Stimulated activated CD4-positive, alpha-beta T cell treated with anti-CD3 and anti-CD28 coated beads, Interleukin-12 subunit alpha, Interleukin-12 subunit beta, amount 100 ng/mL, for 24 hours (primary cell): ENCODE results near the gene IGHMBP2.

Source experiments
- DNase-seq, 2 experiments: peaks; one replicate each; pipeline ENCODE4 v3.0.0-alpha.2; 2020; ENCODE audit warnings: low read depth in 2 of 2

IGHMBP2 gene

DNA sequence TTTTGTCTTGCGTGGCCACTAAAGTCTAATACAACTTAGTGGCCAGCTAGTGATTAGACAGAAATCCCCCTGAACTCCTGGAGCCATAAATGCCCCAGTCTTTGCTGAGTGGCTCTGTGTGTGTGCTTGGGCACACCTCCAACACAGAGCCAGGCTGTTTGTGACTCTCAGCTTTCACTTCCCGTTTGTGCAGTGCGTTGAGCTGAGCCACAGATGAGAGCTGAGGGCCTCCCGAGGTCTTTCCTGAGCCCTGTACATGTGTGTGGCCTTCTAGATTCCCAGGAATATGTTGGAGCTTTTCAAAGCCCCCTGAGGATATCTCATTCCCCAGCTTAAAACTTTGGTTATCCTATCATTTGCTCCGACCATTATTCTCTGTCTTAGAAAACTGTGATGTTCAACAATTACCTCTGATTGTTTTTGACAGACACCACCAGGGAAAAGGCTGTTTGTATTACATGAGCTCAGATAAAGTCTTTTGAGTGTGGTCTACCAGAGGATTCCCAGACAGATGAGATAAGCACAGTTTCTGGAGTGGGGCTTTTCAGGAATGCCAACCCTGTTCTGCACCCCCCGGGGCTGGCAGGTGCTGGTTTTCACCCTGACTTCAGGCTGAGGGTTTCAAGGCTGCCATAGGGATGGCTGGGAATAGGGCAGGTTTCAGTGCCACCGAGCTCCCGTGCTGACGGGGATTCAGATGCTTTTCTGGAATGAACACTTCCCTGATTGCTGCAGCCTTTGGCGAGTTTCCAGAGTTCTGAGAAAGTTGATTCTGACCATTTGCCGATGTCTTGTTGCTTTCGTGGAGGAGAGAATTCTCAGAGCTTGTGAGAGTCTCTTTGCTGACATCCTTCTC is 23.8 kb downstream of the IGHMBP2 start:
- no peak for DNase-seq

DNA sequence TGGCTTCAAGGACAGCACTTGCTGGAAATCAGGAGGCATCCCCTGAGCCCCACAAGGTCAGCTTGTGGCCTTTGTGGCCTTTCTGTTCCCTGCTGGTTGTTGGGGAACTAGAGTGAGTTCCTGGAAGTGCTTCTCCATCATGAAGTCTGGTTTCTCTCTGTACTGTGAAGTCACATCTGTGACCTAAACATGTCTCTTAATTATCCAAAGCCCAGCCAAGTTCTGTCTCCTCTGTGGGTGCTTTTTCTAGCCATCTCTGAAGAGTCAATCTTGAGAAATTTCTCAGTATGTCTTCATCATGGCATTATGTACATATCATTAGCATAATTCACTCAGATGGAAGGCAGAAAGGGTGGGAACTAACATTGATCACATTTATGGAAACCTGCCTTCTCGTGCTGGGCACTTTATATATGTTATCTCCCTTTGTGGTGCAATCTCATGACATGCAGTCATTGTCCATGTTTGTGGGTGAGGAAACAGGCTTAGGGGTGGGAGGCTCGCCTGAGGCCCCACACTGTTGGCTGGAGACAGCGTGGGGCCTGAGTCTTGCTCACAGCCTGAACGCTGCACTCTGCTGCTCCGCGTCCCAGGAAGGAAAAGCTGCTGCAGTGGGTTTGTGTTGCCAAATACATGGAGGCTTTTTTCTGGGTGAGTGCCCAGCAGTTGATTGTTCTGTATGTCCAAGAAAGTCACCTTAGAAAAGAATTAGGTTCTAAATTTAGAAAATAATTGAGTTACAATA is 24.6 kb downstream of the IGHMBP2 start:
- DNase-seq: no peak

DNA sequence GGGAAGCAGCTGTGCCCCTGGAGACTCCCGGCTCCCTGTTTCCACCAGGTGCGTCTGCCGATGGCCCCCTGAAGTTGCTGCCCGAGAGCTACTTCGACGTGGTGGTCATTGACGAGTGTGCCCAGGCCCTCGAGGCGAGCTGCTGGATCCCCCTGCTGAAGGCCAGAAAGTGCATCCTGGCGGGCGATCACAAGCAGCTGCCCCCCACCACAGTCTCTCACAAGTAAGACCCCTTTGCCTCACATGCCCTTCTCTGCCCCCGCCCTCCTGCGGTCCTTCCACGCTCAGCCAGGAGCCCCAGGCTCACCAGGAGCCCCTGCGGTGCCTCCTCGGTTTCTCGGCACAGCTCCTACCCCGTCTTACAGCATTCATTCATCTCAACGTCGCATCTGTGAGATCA is 25.4 kb downstream of the IGHMBP2 start:
- no peak for DNase-seq

DNA sequence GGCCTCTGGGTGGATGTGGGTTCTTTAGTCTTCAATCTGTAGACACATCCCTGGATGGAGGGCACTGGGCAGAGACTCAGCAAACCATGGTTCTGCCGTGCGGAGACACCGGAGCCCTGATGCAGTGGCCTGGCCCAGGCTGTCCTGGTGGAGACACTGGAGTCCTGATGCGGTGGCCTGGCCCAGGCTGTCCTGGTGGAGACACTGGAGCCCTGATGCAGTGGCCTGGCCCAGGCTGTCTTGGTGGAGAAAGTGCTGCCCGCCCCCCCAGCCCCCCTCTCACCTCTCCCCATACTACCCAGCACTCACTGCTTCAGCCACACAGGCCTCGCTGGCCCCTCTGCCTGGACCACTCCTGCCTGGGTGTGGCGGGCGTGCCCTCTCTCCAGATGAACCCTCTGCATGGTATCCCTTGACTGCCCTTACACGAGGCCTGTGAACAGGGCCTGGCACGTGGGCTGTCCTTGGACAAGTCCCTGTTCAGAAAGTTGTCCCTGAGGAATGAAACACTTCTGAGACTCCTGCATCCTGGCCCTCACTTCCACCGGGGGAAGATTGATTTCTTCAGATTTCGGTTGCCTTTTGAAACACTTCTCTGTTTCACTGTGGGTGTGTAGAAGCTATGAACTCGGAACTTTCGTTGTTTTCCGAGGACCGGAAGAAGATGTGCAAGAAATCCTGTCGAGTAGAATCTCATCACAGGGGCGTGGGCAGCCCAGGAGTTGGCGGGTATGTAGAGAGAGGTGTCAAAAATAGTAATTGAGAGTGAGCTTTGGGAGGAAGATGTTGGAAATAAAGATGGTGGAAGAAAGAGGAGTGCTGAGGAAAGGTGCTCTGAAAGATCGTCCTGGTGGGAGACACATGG is 26.2 kb downstream of the IGHMBP2 start:
- no peak for DNase-seq

DNA sequence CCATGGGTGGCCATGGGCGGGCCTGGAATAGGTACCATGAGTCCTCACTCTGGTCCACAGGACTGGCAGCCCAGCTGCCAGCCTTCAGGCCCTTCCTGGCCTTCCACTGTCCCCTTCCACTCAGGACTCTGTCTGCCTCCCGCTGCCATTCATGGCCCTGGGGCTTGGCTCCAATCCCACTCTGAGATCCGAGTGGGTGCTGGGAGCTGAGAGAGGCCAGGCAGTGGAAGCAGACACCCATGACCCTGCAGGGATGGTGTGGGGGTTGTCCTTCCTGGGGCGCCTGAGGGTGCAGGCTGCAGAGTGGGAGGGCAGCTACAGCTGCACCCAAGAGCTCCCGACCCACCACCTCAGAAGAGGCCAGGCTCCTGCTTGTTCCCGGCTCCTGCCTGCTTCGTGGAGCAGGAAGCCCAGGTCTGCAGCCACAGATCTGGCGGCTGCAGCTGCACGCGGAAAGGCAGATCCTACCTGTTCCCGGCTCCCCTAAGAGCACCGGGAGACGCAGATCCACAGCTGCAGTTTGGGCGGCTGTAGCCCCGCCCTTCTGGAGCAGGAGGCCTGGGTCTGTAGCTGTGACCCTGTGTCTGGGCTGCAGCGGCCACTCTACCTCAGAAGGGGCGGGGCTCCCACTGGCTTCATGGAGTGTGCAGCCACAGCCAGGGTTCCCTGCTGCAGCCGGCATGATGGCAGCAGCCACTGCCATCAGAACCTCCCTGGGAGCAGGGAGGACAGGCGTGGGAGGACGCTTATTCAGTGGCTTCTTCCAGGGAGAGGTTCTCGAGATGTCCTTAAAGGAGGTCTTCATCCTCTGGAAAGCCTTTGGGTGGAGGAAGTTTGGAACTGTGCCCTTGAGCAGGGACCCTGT is 27.5 kb downstream of the IGHMBP2 start:
- DNase-seq: no peak

DNA sequence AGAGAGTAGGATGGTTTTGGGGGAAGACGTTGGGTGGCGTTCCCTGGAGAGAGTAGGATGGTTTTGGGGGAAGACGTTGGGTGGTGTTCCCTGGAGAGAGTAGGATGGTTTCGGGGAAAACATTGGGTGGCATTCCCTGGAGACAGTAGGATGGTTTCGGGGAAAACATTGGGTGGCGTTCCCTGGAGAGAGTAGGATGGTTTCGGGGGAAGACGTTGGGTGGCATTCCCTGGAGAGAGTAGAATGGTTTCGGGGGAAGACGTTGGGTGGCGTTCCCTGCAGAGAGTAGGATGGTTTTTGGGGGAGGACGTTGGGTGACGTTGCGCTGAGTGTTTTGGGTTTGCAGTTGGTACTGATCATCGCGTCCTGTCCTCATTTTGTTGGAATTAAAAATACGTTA is 28.2 kb downstream of the IGHMBP2 start:
- no peak for DNase-seq

DNA sequence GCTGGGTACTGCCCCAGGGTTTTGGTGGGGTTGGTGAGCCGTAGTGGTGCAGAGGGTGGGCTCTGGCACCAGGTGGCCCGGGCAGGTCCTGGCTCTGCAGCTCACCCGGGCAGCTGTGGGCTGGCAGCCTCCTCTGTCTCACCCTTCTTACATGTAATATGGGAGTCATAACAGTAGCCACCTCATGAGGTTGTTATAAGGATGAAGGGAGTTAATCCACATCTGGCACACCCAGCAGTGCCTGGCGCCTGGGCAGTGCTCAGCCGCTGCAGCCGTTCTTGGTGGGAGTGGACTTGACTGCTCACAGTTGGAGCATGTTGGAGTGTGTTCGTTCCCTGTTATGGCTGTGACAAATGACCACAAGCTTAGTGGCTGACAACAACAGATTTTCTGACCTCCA is 28.7 kb downstream of the IGHMBP2 start:
- DNase-seq: no peak

DNA sequence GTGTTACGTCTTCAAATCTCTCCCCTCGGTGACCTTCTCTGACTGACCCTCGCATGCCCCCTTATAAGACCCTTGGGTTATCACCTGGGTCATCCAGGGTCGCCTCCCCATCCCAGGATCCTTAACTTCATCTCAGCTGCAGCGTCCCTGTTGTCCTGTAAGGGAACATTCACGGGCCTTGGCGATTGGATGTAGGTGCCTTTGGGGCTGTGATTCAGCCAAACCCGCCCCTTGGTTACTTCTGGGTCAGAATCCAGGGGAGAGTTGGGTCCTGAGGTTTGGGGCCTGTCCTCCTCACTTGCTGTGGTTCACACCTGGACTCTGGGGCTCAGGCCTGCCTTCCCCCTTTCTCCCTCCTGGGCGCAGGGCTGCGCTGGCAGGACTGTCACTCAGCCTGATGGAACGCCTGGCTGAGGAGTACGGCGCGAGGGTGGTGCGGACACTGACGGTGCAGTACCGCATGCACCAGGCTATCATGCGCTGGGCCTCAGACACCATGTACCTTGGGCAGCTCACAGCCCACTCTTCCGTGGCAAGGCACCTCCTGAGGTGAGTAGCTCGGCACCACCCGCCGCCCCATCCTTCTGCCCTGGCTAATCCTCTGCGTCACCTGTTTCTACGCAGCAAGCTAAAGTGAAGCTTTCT is 29.4 kb downstream of the IGHMBP2 start:
- no peak for DNase-seq

DNA sequence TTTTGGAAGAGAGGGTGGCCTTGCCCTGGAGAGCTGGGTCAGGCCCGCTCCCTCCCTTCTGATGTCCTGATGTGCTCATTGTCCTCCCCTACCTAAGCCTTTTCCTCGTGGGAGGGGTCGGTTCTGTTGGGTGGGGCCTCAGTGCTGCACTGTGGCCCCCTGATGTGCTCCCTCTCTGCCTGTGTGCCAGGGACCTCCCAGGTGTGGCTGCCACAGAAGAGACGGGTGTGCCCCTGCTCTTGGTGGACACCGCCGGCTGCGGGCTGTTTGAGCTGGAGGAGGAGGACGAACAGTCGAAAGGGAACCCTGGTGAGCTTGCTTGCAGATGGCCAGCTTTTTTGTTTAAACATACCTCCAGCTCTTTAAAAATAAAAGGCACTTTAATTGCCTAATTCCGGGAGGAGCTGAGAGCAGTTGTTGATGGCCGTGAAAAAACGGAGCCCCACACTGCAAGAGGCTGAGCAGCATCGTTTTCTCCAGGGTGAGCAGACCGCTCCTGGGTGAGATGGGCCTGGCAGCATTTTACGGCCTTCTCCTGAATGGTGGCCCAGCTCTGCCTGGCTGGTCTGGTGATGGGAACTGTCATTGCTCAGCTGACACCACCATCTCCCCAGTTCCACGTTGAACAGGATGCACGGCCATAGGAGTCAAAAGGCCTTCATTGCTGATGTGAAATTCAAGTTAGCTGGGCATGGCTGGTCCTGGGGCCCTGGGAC is 30.1 kb downstream of the IGHMBP2 start:
- DNase-seq: no peak

DNA sequence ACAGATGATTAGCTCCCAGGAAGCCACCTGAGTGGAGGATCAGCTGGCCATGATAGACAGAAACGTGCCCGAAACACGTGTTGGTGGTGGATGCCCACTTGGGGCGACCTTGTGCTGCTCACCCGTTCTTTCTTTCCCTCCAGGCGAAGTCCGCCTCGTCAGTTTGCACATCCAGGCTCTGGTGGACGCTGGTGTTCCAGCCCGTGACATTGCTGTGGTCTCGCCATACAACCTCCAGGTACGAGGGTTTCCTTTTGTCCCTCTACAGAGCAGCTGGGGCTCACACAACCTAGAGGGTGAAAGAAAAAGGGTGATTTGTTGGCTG is 30.6 kb downstream of the IGHMBP2 start:
- DNase-seq: no peak

DNA sequence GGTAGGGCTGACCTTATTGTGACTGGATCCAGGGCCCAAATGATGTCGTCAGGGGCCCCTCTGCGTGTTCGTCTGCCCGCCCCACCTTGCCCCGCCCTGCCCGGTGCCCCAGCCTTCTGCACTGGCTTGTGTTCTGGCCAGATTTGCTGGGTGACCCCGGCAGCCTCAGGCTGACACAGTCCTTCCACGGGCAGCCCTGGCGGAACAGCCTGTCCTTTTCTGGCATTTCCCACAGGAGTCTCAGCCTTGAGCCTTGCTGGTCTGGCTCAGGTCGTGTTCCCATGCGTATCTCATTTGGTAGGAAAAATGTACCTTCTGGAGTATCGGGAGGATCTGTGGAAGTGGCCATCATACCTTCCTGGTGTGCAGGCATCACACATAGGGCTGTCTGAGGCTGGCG is 31.0 kb downstream of the IGHMBP2 start:
- no peak for DNase-seq

DNA sequence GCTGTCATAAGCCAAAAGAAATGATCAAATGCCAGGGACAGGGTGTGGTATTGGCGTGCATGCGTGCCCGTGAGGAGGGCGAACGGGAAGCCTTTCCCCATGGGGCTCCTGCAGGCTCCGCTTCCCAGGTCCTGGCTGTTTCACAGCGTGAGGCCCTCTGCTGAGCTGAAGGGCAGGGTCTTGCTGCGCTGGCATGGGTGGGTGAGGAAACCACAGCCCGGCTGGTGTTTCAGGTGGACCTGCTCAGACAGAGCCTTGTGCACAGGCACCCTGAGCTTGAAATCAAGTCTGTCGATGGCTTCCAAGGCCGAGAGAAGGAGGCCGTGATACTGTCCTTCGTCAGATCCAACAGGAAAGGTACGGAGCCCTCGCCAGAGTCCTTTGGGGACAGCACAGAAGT is 31.4 kb downstream of the IGHMBP2 start:
- DNase-seq: no peak

DNA sequence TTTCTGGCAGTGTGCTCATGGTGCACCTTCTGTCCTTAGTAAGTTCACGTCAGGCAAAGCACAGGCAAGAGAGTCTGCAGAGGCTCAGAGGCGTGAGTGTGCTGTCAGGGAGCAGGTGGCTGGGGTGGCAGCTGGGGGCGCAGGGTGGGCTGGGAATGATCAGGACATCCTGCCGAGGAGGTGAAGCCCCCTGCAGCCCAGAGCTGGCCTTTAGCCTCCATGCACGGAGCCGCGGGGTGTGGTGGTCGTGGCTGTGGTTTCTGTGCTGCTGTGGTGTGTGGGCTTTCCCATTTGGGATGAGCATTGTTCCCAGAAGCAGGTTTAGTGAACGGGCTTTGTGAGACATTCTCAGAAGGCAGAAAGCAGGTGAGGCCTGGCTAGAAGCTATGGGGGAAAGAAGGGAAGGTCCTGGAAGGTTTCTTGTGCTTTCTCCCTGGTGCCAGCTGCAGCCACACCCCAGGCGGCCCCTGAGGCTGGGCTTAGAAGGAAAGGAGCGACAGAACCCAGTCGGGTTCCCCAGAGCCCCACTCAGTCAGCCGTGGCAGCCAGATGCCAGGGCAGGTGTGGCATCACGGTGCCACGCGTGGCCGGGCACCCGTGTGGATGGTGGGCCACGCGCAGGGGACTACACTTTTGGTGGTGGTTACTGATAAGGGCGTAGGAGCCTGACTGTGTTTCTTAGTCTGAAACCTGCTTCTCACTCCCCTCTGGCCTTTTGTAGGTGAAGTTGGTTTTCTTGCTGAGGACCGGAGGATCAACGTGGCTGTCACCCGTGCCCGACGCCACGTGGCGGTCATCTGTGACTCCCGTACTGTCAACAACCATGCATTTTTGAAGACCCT is 32.0 kb downstream of the IGHMBP2 start:
- no peak for DNase-seq

DNA sequence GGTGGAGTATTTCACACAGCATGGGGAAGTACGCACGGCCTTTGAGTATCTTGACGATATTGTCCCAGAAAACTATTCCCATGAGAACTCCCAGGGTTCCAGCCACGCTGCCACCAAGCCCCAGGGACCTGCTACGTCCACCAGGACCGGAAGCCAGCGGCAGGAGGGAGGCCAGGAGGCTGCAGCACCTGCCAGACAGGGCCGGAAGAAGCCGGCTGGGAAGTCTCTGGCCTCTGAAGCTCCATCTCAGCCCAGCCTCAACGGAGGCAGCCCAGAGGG is 32.6 kb downstream of the IGHMBP2 start:
- no peak for DNase-seq

DNA sequence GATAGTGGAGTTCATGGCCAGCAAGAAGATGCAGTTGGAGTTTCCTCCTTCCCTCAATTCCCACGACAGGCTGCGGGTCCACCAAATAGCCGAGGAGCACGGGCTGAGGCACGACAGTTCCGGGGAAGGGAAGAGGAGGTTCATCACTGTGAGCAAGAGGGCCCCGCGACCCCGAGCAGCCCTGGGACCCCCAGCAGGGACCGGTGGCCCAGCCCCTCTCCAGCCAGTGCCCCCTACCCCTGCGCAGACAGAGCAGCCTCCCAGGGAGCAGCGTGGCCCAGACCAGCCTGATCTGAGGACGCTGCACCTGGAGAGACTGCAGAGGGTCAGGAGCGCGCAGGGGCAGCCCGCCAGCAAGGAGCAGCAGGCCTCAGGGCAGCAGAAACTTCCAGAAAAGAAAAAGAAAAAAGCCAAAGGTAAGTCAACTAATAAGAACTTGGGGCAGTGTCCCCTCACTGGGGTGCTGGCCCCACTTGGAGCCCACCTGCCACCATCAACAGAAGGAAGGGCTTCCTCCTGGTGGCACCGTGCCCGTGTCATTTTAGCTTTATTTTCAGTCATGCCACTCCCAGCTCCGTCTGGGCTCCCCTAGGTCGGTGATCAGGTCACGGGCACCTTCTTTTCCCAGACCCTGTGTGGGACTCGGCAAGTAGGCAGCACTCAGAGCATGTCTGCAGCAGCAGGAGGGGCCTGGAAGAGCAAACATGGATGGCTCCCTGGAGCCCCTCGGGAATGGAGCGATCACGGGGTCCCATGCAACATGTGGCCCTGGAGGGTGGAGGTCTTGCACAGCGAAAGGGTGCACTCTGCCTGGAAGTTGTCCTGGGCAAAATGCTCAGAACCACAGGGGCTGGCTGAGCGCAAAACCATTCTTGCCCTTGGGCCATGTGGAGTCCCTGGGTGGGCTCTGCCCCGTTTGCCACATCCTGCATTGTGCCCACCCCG is 33.3 kb downstream of the IGHMBP2 start:
- no peak for DNase-seq

DNA sequence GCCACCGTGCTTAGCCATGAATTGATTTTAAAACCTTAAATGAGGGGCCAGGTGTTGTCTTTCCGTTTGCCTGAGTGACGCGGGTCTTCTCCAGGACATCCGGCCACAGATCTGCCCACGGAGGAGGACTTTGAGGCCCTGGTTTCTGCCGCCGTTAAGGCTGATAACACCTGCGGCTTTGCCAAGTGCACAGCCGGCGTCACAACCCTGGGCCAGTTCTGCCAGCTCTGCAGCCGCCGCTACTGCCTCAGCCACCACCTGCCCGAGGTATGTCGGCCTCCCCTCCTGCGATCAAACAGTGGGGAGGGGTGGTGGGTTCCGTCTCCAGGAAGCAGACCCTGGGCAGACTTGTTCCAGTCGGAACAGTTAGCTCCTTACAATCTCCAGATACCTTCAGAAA is 34.4 kb downstream of the IGHMBP2 start:
- DNase-seq: no peak

DNA sequence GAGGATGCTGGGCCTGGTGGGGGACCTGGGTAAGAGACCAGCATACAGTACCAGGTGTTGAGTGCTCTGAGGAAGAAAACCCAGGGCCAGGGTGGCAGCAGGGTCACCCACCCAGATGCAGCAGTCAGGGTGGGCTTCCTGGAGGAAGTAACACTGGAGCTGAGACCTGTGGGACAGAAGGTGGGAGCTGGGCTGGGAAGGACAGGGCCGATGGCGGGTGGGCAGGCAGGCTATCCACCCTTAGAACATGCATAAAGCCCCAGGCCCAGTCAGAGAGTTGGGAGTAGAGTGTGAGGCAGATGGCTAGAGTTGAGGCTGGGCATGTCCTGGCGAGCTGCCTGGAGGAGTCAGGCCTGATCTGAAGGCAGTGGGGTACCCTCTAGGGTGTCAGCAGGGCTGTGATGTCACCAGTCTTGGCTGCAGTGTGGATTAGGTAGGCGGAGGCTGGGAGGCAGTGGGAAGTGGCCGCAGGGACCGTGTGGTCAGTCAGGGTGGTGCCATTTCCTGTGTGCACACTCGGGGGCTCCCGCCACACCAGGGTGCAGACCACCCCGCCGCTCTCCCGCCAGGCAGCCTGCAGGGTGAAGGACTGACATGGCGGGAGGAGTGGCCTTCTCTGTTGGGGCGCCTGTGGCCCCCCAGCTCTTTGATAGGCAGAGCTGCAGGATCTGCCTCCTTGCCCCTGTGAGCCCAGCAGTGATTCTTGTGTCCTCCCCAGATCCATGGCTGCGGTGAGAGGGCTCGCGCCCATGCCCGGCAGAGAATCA is 35.3 kb downstream of the IGHMBP2 start:
- DNase-seq: no peak
